HG03097 (cell line): ENCODE data around the gene MFSD6.
"Not testable (repeated sequence)": the region's sequence is repeated elsewhere in the genome, so short reads cannot be mapped to it uniquely, and the experiment has no call there.

Source experiments
- ATAC-seq: cut with Tn5 transposase; IDR thresholded peaks from one replicate; pipeline ENCODE4 v1.9.1; 2021; ENCODE audit not compliant: unreplicated experiment, low FRiP score

The MFSD6 gene

GRCh38 chr2:190407662-190408537, at the start of gene MFSD6:
TSS of gene MFSD6 (plus strand) at chr2:190408355. CDS start at chr2:190436030, 27,675 bp downstream.
- peak; percentile 55 for ATAC-seq

- ATAC-seq: not testable (repeated sequence)
Observed at GRCh38 chr2:190358655-190359448, 49.3 kb upstream of the MFSD6 start.

- ATAC-seq: no peak
Observed at GRCh38 chr2:190360561-190360960, 47.6 kb upstream of the MFSD6 start.

GRCh38 chr2:190360965-190361364, 47.2 kb upstream of the MFSD6 start:
- ATAC-seq: no peak

- no peak for ATAC-seq
Observed at GRCh38 chr2:190361572-190361971, 46.6 kb upstream of the MFSD6 start.

- no peak for ATAC-seq
Observed at GRCh38 chr2:190362894-190363293, 45.3 kb upstream of the MFSD6 start.

- no peak for ATAC-seq
Observed at GRCh38 chr2:190365499-190366204, 42.5 kb upstream of the MFSD6 start.

GRCh38 chr2:190366248-190366753, 41.9 kb upstream of the MFSD6 start:
- no peak for ATAC-seq

GRCh38 chr2:190367091-190367490, 41.1 kb upstream of the MFSD6 start:
- no peak for ATAC-seq

- ATAC-seq: no peak
Observed at GRCh38 chr2:190369635-190370034, 38.5 kb upstream of the MFSD6 start.

- no peak for ATAC-seq
Observed at GRCh38 chr2:190376083-190376482, 32.1 kb upstream of the MFSD6 start.

GRCh38 chr2:190376591-190377245, 31.4 kb upstream of the MFSD6 start:
- ATAC-seq: no peak

GRCh38 chr2:190378880-190379237, 29.3 kb upstream of the MFSD6 start:
- no peak for ATAC-seq

- ATAC-seq: no peak
Observed at GRCh38 chr2:190379249-190379964, 28.7 kb upstream of the MFSD6 start.

- ATAC-seq: no peak
Observed at GRCh38 chr2:190380962-190381412, 27.2 kb upstream of the MFSD6 start.

- no peak for ATAC-seq
Observed at GRCh38 chr2:190382851-190383250, 25.3 kb upstream of the MFSD6 start.

GRCh38 chr2:190387422-190387821, 20.7 kb upstream of the MFSD6 start:
- ATAC-seq: no peak

GRCh38 chr2:190396271-190396670, 11.9 kb upstream of the MFSD6 start:
- ATAC-seq: no peak

GRCh38 chr2:190402986-190403603, 5.1 kb upstream of the MFSD6 start:
- no peak for ATAC-seq
